GM18870 (cell line): Measurements from ENCODE around the gene ABCA9.

Experiments used
- ATAC-seq: cut with Tn5 transposase; IDR thresholded peaks from one replicate; pipeline ENCODE4 v1.9.1; 2021; ENCODE audit warnings: moderate library complexity; ENCODE audit not compliant: unreplicated experiment

Gene ABCA9

GRCh38 chr17:69066482-69066881 is 5.8 kb upstream of the ABCA9 start:
- ATAC-seq: no peak

- no peak for ATAC-seq
Observed at GRCh38 chr17:69065113-69065512, 4.4 kb upstream of the ABCA9 start.

- ATAC-seq: no peak
Observed at GRCh38 chr17:69064476-69064875, 3.7 kb upstream of the ABCA9 start.

GRCh38 chr17:69064001-69064400 is 3.3 kb upstream of the ABCA9 start:
- no peak for ATAC-seq

GRCh38 chr17:69062860-69063581 is 2.3 kb upstream of the ABCA9 start:
- ATAC-seq: no peak

- no peak for ATAC-seq
Observed at GRCh38 chr17:69061721-69062556, 1.2 kb upstream of the ABCA9 start.

- no peak for ATAC-seq
Observed at GRCh38 chr17:69059458-69060175, 1.1 kb downstream of the ABCA9 start.

- ATAC-seq: no peak
Observed at GRCh38 chr17:69058165-69058564, 2.6 kb downstream of the ABCA9 start.

- ATAC-seq: no peak
Observed at GRCh38 chr17:69057280-69057679, 3.4 kb downstream of the ABCA9 start.

- no peak for ATAC-seq
Observed at GRCh38 chr17:69056179-69056823, 4.4 kb downstream of the ABCA9 start.

GRCh38 chr17:69055334-69055733 is 5.4 kb downstream of the ABCA9 start:
- no peak for ATAC-seq

GRCh38 chr17:69050999-69051775 is 9.5 kb downstream of the ABCA9 start:
- no peak for ATAC-seq

GRCh38 chr17:69048634-69049033 is 12.1 kb downstream of the ABCA9 start:
- ATAC-seq: no peak

GRCh38 chr17:69047368-69048263 is 13.1 kb downstream of the ABCA9 start:
- ATAC-seq: no peak

- no peak for ATAC-seq
Observed at GRCh38 chr17:69046121-69046807, 14.5 kb downstream of the ABCA9 start.

GRCh38 chr17:69045646-69046045 is 15.1 kb downstream of the ABCA9 start:
- no peak for ATAC-seq

- ATAC-seq: no peak
Observed at GRCh38 chr17:69044371-69044770, 16.4 kb downstream of the ABCA9 start.

GRCh38 chr17:69043098-69043734 is 17.5 kb downstream of the ABCA9 start:
- ATAC-seq: no peak
